UCSD-AML1 (cell line): Measurements from ENCODE around the gene LRRC10B.

Source experiments
- DNase-seq: peaks from one replicate; lab custom pipeline; 2025; ENCODE audit not compliant: unreplicated experiment; lab: John Stamatoyannopoulos, UW

Gene LRRC10B

DNA sequence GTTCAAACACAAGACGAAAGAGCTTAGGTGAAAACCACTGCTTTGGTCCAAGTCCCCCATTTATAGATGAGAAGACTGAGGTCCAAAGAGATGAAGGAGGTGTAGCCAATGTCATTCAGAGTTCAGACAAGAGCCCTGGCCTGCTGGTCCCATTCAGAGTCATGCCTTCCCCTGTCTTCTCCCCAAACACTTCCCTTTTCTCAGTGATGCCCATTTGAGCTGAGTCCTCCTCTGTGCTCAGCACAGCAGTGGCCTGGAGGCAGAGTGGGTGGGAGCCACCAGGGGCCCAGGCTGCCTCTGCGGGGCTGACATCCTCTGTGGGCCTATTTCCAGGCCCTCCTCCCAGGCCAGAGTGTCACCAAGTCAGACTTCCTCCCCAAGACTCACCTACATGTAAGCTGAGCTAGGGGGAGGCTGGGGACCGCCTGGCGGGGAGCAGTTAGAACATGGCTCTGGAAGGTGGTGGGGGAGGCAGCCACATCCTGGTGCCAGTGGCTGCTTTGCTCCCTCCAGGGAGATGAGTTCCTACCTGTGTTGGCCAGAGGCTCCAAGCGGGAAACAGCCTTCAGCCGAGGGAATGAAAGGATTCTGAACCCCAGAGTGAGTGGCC is 22.4 kb upstream of the LRRC10B start:
- DNase-seq, result no peak

GRCh38 chr11:61486779-61487178 is 21.8 kb upstream of the LRRC10B start:
- DNase-seq, result no peak

GRCh38 chr11:61487342-61488025 is 21.1 kb upstream of the LRRC10B start:
- DNase-seq, result no peak

DNA sequence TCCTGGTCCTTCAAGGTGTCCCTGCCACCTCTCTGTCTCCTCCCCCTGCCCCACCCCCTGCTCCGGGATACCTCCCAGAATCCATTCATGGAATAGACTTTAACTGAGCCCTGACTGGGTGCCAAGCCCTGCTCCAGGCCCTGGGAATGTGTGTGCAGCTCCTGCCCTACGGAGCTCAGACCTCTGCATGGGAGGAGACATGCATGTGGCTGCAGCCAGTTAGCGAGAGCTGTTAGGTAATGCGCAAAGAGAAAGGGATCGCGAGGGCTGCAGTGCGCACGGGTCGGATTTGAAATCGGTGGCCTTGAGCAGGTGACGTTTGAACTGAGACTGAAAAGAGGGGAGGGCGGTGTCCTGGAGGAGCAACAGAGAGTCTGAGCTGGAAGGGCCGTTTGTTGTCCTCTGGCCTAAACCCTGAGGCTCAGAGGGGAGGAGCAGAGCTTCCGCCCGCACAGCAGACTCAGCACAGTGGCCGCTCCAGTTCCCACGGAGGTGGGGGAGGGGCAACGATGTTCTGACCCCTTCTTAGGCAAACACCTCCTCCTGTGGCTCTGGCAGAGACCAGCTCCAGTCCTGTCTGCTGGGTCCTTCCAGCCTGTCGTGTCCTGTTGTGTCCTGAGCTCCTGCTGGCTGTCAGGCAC is 19.8 kb upstream of the LRRC10B start:
- DNase-seq, result no peak

DNA sequence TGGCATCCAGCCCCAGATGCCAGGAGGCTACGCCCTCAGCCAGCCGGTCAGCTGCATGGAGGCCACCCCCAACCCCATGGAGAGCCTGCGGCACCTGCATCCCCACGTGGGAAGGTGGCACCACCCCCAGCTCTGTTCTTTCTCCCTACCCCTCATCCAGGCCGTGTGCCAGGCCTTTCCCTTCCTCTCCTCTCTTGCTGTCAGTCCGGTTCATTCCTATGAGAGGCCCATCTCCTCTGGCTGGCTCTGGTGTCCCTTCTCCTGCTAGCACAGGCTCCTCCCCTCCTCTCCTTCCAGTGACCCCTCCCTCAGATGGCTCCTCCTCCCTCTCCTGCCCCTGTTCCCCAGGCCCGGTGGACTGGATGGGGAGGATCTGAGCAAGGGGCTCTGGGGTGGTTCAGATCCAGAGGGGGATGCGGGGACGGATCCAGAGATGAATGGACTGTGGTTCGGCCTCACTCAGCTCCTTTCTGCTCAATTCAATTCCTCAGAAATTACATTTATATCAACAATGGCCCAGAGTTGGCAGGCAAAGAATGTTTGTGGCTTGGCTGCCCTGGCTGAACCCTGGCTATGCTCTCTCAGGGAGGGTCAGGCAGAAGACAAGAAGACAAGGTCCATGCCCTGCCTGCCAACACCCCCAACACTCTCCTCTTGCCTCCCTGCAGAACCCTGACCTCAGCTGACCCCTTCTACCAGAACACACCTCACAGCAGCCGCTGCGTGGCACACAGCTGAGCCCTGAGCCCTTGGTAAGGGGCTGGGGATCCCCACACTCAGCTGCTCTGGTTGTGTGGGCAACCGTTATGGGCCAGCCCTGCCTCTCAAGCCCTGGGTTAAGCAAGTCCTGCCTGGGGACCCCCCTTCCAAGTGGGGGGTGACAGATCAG is 18.5 kb upstream of the LRRC10B start:
- DNase-seq, result no peak

GRCh38 chr11:61491736-61492395 is 16.7 kb upstream of the LRRC10B start:
- DNase-seq, result no peak

DNA sequence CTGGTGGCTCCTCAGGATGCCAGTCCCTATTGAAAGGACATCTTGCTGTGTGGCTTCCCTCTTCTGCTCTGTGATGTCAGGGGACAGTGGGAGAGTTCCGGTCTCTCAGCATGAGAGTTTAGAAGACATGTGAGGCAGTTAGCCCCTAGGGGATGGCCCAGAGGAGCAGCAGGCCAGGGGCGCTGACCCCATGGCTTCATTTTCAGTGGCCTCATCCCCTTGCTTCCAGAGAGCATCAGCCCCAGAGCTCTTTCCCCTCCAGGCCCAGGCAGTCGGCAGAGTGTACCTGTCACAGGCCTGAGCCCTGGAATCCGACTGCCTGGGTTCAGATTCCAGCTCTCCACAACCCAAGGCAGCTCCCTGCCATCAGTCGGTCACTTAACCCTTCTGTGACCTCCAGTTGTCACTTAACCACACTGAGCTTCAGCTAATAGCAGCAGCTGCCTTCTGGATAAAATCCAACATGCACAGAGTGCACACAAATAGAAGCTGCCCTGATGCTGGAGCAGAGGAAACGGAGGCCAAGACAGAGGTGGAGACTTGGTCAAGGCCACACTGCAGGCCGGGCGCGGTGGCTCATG is 14.1 kb upstream of the LRRC10B start:
- DNase-seq, result no peak

DNA sequence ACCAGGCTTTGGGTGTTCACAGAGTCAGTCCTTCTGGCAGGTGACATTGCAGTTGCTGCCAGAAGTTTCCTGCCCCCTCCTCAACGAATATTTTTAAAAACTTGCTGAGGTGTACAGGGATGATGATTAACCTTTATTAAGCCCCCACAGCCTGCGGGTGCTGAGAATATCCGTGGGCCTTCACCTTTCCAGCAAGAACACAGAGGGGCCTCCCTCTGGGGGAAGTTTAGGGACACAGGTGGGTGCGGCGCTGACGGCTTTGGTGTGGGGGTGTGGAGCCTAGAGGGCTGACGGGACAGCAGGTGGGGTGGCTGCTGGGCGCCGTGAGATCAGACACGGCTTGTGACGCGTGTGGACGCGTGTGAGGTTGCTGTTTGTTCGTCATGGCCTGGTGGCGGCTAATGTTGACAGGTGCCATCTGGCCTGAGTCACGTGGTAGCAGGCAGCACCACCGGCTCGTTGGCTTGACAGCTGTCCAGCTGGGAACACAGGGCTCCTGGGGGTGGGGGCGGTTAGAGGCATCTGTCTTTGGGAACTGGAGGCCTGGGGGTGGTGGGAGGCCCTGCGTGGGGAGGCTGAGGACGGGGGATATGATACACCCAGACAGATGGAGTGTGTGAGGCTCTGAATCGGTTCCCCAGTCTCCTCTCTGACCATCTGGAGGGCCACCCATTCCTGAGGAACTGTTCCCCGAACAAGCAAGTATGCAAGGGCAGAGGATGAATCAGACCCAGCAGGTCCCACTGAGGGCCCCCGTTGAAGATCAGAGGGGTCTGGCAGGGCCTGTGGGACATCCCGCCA is 12.5 kb upstream of the LRRC10B start:
- no peak for DNase-seq

DNA sequence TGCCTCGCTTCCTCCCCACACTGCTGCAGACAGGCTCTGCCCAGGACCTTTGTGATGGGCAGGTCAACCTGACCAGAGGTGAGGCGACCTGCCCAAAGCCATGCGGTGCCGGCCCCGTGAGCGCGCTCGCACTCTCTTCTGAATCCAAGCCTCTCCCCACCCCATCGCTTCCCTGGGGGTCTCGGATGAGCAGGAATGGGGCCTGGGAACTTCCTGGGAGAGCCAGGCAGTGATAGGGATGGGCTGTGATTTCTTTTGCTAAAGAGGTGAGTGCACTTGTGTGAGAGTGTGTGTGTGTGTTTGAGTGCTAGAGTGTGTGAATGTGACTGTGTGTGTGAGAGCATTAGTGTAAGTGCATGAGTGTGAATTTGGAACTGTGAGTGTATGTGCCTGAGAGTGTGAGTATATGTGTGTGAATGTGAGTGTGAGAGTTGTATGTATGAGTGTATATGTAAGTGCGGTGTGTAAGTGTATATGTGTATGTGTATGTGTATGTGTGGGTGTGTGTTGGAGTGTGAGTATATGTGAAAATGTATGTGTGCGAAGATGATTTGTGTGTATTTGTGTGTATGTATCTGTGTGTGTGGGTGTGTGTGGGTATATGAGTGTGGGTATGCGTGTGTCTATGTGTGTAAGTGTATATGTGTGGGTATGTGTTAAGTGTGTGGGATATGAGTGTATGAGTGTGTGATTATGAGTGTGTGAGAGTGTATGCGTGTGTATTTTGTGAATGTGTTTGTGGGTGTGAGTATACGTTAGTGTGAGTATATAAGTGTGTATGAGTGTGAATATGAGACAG is 11.7 kb upstream of the LRRC10B start:
- DNase-seq, result no peak

DNA sequence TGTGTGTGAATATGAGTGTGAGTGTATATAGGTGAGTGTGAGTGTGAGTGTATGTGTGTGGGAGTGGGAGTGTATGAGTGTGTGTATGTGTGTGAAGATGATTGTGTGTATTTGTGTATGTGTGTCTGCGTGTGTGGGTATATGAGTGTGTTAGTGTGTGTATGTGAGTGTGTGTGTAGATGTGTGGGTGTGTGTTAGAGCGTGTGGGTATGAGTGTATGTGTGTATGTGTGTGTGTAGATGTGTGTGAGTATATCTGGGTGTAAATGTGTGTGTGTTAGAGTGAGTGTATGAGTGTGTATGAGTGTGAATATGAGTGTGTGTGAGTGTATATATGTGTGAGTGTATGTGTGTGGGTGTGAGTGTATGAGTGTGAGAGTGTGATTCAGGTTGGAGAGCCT is 11.1 kb upstream of the LRRC10B start:
- DNase-seq, result no peak

GRCh38 chr11:61497876-61498275 is 10.7 kb upstream of the LRRC10B start:
- DNase-seq, result no peak

- no peak for DNase-seq
Observed at GRCh38 chr11:61498767-61499341, 9.7 kb upstream of the LRRC10B start.

DNA sequence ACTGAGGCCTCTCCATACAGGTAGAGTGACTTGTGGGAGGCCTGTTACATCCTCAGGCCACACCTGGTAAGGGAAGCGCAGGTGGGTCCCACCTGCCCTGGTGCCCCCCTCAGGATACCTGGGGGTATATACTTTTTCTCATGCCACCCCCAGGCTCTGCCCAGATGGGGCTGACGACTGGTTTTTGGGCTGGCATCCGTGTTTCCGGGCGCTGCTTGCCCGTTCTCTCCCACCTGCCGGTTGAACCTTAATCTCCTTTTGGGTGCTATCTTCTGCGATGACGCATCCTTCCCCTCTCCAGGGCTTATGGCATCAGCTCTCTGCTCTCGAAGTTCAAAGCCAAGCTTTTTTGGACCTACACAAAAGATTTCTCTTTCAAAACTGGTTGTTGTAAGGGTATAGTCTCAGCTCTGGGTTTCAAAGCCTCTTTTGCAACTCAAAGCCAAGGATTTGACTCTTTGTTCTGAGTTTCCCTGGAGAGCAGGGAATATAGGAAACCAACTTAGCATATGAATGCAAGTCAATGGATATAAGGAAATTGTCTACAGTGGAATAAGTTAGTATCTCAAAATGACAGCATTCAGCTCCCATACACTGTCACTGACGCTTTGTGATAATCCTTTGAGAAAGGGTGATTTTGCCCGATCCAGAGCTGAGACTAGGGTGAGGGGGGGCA is 8.6 kb upstream of the LRRC10B start:
- no peak for DNase-seq

GRCh38 chr11:61502522-61502921 is 6.0 kb upstream of the LRRC10B start:
- DNase-seq, result no peak

GRCh38 chr11:61503135-61503770 is 5.3 kb upstream of the LRRC10B start:
- DNase-seq, result no peak

DNA sequence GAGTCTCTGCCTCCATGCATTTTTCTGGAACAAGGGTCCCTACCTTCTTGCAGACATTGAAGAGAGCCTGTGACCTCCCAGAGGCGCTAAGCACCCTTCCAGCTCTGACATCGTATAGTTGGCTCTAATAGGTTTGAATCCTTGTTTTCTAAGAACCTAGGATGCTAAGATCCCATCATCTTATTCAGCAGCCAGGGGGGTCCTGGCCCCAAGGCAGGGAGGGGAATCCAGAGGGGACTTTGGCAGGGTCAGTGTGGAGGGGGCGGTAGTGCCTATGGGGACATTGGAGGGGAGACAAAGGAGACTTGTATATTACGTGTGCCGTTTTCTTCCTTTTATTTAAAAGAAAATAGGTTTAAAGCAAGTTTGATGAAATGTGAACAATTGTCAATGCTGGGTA is 3.4 kb upstream of the LRRC10B start:
- DNase-seq, result no peak

DNA sequence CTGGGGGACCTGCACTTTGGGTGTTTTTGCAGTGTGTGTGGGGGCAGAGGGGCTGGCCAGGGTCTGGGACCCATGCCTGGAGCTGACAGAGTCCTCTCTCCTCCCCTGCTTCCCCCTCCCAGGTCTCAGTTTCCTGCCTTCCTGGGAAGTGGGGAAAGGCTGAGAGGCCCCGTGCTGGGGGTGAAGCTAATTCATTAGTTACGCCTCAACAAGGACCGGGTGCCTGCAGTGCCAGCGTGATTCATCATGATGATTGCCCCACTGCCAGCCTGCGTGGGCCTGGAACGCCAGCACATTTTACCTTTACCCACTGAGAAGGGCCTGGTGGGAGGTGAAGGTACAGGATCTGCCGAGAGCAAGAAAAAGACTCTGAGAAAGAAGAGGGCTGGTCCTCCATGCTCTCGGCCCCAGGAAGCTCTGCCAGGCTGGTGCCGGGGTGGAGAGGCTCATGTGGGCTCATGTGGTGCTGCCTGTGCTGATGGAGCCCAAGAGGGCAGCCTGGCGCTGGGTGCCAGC is 2.9 kb upstream of the LRRC10B start:
- no peak for DNase-seq
